ENCODE results near the gene PUM2. TPM values are rescaled to one million over a fixed set of nuclear protein-coding genes. Genes with fewer than 3 reads are reported as not detected.

The PUM2 gene
- total RNA-seq, 4 donors from 2014 or later: 61.5 to 140 (median 98.0) TPM

GRCh38 chr2:20201671-20202070, 149.0 kb downstream of the PUM2 start:
- no peak overlapping the region for H3K4me3 ChIP-seq
- no peaks in the 10 kb centered on the region for H3K9me3 ChIP-seq
- TF ChIP-seq EP300 (IDR thresholded peaks at IDR 0.05) (no peak), POLR2A (IDR thresholded peaks at IDR 0.05) (no peak), POLR2AphosphoS5 (IDR thresholded peaks at IDR 0.05) (no peak)
- TF ChIP-seq, protein P1, sequence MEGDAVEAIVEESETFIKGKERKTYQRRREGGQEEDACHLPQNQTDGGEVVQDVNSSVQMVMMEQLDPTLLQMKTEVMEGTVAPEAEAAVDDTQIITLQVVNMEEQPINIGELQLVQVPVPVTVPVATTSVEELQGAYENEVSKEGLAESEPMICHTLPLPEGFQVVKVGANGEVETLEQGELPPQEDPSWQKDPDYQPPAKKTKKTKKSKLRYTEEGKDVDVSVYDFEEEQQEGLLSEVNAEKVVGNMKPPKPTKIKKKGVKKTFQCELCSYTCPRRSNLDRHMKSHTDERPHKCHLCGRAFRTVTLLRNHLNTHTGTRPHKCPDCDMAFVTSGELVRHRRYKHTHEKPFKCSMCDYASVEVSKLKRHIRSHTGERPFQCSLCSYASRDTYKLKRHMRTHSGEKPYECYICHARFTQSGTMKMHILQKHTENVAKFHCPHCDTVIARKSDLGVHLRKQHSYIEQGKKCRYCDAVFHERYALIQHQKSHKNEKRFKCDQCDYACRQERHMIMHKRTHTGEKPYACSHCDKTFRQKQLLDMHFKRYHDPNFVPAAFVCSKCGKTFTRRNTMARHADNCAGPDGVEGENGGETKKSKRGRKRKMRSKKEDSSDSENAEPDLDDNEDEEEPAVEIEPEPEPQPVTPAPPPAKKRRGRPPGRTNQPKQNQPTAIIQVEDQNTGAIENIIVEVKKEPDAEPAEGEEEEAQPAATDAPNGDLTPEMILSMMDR (IDR thresholded peaks at IDR 0.05): no peak
- H3K27me3 ChIP-seq: no peaks in the 10 kb centered on the region
- H3K4me1 ChIP-seq: no peaks in the 10 kb centered on the region
- no peaks in the 10 kb centered on the region for H3K36me3 ChIP-seq
- no peak overlapping the region for H3K27ac ChIP-seq
- 89 to 100% methylated on average over 1 to 7 of the region's 17 CpGs for WGBS, 2 donors (ENCODE audit: low coverage in 1 of 2)
- no peak for ATAC-seq

- H3K27ac ChIP-seq: no peak overlapping the region
- WGBS, 2 donors (ENCODE audit: low coverage in 1 of 2): 93 to 94% methylated on average over 9 to 13 of the region's 26 CpGs
- H3K4me3 ChIP-seq: no peak overlapping the region
- H3K36me3 ChIP-seq: no peaks in the 10 kb centered on the region
- H3K4me1 ChIP-seq: no peaks in the 10 kb centered on the region
- no peaks in the 10 kb centered on the region for H3K9me3 ChIP-seq
- no peak for ATAC-seq
- TF ChIP-seq POLR2AphosphoS5 (IDR thresholded peaks at IDR 0.05): no peak
- TF ChIP-seq POLR2A (IDR thresholded peaks at IDR 0.05): no peak
- TF ChIP-seq EP300 (IDR thresholded peaks at IDR 0.05): no peak
- TF ChIP-seq, protein P1 (IDR thresholded peaks at IDR 0.05): no peak
- no peaks in the 10 kb centered on the region for H3K27me3 ChIP-seq
Measured at GRCh38 chr2:20200697-20201555, 149.7 kb downstream of the PUM2 start.

GRCh38 chr2:20199633-20200270, 150.9 kb downstream of the PUM2 start:
- Histone ChIP-seq H3K4me1 (no peaks in the 10 kb centered on the region), H3K9me3 (no peaks in the 10 kb centered on the region), H3K27ac (no peak overlapping the region), H3K36me3 (no peaks in the 10 kb centered on the region), H3K27me3 (no peaks in the 10 kb centered on the region), H3K4me3 (no peak overlapping the region)
- 63% methylated on average over 1 of the region's 6 CpGs; no CpG with 5 or more reads in 1 of the 2 donors for WGBS, 2 donors (ENCODE audit: low coverage in 1 of 2)
- TF ChIP-seq POLR2AphosphoS5 (IDR thresholded peaks at IDR 0.05) (no peak), EP300 (IDR thresholded peaks at IDR 0.05) (no peak), POLR2A (IDR thresholded peaks at IDR 0.05) (no peak)
- TF ChIP-seq, protein P1 (IDR thresholded peaks at IDR 0.05): no peak
- no peak for ATAC-seq

GRCh38 chr2:20198796-20199632, 151.6 kb downstream of the PUM2 start:
- H3K27ac ChIP-seq: no peak overlapping the region
- WGBS, 2 donors (ENCODE audit: low coverage in 1 of 2): 78 to 90% methylated on average over 8 to 10 of the region's 14 CpGs
- no peaks in the 10 kb centered on the region for H3K4me1 ChIP-seq
- no peaks in the 10 kb centered on the region for H3K9me3 ChIP-seq
- TF ChIP-seq EP300 (IDR thresholded peaks at IDR 0.05) (no peak), POLR2A (IDR thresholded peaks at IDR 0.05) (no peak), POLR2AphosphoS5 (IDR thresholded peaks at IDR 0.05) (no peak)
- TF ChIP-seq, protein P1 (IDR thresholded peaks at IDR 0.05): no peak
- no peak for ATAC-seq
- H3K27me3 ChIP-seq: no peaks in the 10 kb centered on the region
- no peaks in the 10 kb centered on the region for H3K36me3 ChIP-seq
- H3K4me3 ChIP-seq: no peak overlapping the region

Small RNAs within 50 kb of the gene (small RNA-seq; reads per million reads assigned to genes)
- 0 reads per million in 4 donors for gene RNU7-113P

Other genes starting within 250 kb of the PUM2 start
- gene SDC1, start 125.7 kb downstream of the PUM2 start, total RNA-seq: 10 to 100 TPM in 1 of 4 donors, 1 to 10 TPM in 3; 1.1 to 29.5 (median 1.8) TPM
- gene RHOB, start 96.2 kb upstream of the PUM2 start, total RNA-seq: 1,000 to 10,000 TPM; 1,174 to 1,482 (median 1,322) TPM